ENCODE data around the gene FBXL7.

FBXL7 gene

DNA sequence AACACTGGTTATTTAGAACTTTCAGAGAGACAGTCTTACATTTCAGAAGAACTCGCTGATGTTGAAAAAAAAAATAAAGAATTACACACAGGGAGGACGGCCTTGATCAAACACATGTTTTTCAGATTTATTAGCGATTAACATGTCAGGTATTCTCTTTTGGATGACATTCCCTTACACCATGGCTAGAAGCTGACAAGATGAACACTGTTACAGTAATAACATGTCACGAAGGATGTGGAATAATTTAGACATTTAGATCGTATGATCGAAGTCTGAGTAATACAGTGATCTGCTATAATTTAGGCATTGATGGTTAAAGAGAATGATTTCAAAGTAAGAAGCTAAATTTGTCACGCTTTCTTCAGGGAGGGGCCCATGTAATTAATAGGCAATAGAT lies 24.6 kb upstream of the FBXL7 start:
- Histone ChIP-seq H3K4me1 (ENCODE audit: control insufficient read depth, low read length) (no peaks in the 10 kb centered on the region), H3K36me3 (ENCODE audit: control insufficient read depth, low read length) (no peaks in the 10 kb centered on the region), H3K9me3 (ENCODE audit: control insufficient read depth, insufficient read depth, low read length) (no peaks in the 10 kb centered on the region), H3F3A (ENCODE audit: control insufficient read depth, insufficient read depth) (no peaks in the 10 kb centered on the region), H3K4me3 (ENCODE audit: low read length) (no peak overlapping the region), H3K9me2 (replicated peaks; ENCODE audit: control insufficient read depth, low read length) (no peaks in the 10 kb centered on the region), H3K4me2 (ENCODE audit: low read length) (no peak overlapping the region), H3K27me3 (ENCODE audit: control insufficient read depth, low read length) (no peaks in the 10 kb centered on the region), H3K27ac (ENCODE audit: low read depth, low read length) (no peak overlapping the region), H3K79me2 (ENCODE audit: control insufficient read depth, low read length) (no peaks in the 10 kb centered on the region), H4K20me1 (ENCODE audit: control insufficient read depth, insufficient read depth, low read depth, low read length) (no peaks in the 10 kb centered on the region)
- no peak for TF ChIP-seq EZH2phosphoT487 (IDR thresholded peaks at IDR 0.05; ENCODE audit: borderline replicate concordance, low read length)
- TF ChIP-seq, protein P1, sequence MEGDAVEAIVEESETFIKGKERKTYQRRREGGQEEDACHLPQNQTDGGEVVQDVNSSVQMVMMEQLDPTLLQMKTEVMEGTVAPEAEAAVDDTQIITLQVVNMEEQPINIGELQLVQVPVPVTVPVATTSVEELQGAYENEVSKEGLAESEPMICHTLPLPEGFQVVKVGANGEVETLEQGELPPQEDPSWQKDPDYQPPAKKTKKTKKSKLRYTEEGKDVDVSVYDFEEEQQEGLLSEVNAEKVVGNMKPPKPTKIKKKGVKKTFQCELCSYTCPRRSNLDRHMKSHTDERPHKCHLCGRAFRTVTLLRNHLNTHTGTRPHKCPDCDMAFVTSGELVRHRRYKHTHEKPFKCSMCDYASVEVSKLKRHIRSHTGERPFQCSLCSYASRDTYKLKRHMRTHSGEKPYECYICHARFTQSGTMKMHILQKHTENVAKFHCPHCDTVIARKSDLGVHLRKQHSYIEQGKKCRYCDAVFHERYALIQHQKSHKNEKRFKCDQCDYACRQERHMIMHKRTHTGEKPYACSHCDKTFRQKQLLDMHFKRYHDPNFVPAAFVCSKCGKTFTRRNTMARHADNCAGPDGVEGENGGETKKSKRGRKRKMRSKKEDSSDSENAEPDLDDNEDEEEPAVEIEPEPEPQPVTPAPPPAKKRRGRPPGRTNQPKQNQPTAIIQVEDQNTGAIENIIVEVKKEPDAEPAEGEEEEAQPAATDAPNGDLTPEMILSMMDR (IDR thresholded peaks at IDR 0.05; ENCODE audit: low read depth, low read length, poor library complexity, severe bottlenecking) = no peak

DNA sequence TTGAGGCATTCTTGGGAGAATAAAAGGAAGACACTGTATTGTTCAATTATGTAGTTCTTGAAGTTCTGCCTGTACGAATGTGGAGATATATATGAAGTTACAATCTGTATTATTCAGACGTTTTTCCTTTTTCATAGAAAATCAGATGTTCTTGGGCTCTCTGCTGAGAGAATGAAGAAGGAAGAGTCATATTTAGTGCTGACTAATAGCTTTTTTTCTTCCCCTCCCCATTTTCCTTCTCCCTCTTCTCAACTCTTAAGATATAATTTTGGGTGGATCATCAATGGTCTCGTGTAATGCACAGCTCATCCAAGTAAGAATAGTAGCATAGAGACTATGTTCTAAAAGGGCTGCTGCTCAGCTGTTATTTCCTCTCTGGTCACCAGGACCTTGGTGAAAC lies 23.0 kb upstream of the FBXL7 start:
- no peaks in the 10 kb centered on the region for H3K4me1 ChIP-seq (ENCODE audit: control insufficient read depth, low read length)
- H3K27ac ChIP-seq (ENCODE audit: low read depth, low read length) = no peak overlapping the region
- no peaks in the 10 kb centered on the region for H3F3A ChIP-seq (ENCODE audit: control insufficient read depth, insufficient read depth)
- H3K9me2 ChIP-seq (replicated peaks; ENCODE audit: control insufficient read depth, low read length) = no peaks in the 10 kb centered on the region
- no peak overlapping the region for H3K4me2 ChIP-seq (ENCODE audit: low read length)
- H3K36me3 ChIP-seq (ENCODE audit: control insufficient read depth, low read length) = no peaks in the 10 kb centered on the region
- H3K9me3 ChIP-seq (ENCODE audit: control insufficient read depth, insufficient read depth, low read length) = no peaks in the 10 kb centered on the region
- no peak for TF ChIP-seq EZH2phosphoT487 (IDR thresholded peaks at IDR 0.05; ENCODE audit: borderline replicate concordance, low read length)
- TF ChIP-seq, protein P1 (IDR thresholded peaks at IDR 0.05; ENCODE audit: low read depth, low read length, poor library complexity, severe bottlenecking) = no peak
- H3K79me2 ChIP-seq (ENCODE audit: control insufficient read depth, low read length) = no peaks in the 10 kb centered on the region
- no peaks in the 10 kb centered on the region for H4K20me1 ChIP-seq (ENCODE audit: control insufficient read depth, insufficient read depth, low read depth, low read length)
- H3K4me3 ChIP-seq (ENCODE audit: low read length) = no peak overlapping the region
- no peaks in the 10 kb centered on the region for H3K27me3 ChIP-seq (ENCODE audit: control insufficient read depth, low read length)

DNA sequence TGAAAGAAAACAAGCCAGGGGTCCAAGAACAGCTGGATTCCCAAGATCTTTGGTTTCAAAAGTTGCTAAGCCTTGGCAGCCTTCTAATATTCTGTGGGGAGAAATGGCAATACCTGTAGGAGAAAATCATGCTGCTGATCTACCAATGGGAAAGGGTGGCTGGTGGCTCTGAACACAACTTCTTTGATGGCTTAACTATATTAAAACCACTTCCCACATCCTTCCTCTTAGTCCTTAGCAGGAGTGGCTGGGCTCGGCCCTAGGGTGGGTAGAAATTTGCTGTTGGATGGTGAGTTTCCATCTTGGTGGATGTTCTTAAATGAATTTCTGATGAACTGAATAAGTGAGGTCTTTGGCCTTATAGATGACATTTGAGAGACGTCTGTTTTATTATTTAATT lies 19.5 kb upstream of the FBXL7 start:
- H4K20me1 ChIP-seq (ENCODE audit: control insufficient read depth, insufficient read depth, low read depth, low read length) = no peaks in the 10 kb centered on the region
- no peaks in the 10 kb centered on the region for H3K9me3 ChIP-seq (ENCODE audit: control insufficient read depth, insufficient read depth, low read length)
- no peaks in the 10 kb centered on the region for H3K9me2 ChIP-seq (replicated peaks; ENCODE audit: control insufficient read depth, low read length)
- no peak for TF ChIP-seq EZH2phosphoT487 (IDR thresholded peaks at IDR 0.05; ENCODE audit: borderline replicate concordance, low read length)
- TF ChIP-seq, protein P1 (IDR thresholded peaks at IDR 0.05; ENCODE audit: low read depth, low read length, poor library complexity, severe bottlenecking) = no peak
- no peaks in the 10 kb centered on the region for H3F3A ChIP-seq (ENCODE audit: control insufficient read depth, insufficient read depth)
- H3K27ac ChIP-seq (ENCODE audit: low read depth, low read length) = no peak overlapping the region
- H3K4me3 ChIP-seq (ENCODE audit: low read length) = no peak overlapping the region
- H3K4me2 ChIP-seq (ENCODE audit: low read length) = no peak overlapping the region
- no peaks in the 10 kb centered on the region for H3K36me3 ChIP-seq (ENCODE audit: control insufficient read depth, low read length)
- H3K79me2 ChIP-seq (ENCODE audit: control insufficient read depth, low read length) = no peaks in the 10 kb centered on the region
- no peaks in the 10 kb centered on the region for H3K27me3 ChIP-seq (ENCODE audit: control insufficient read depth, low read length)
- H3K4me1 ChIP-seq (ENCODE audit: control insufficient read depth, low read length) = no peaks in the 10 kb centered on the region
